HG02759 (cell line): Measurements from ENCODE around the gene KRTAP1-5.
"Not testable (repeated sequence)": the region's sequence is repeated elsewhere in the genome, so short reads cannot be mapped to it uniquely, and the experiment has no call there.

Experiments
- ATAC-seq: cut with Tn5 transposase; IDR thresholded peaks from one replicate; pipeline ENCODE4 v1.9.1; 2021; ENCODE audit warnings: mild to moderate bottlenecking, moderate library complexity; ENCODE audit not compliant: unreplicated experiment

Gene KRTAP1-5

GRCh38 chr17:41049110-41049509, 22.1 kb upstream of the KRTAP1-5 start:
- no peak for ATAC-seq

- no peak for ATAC-seq
Measured at GRCh38 chr17:41048441-41048840, 21.4 kb upstream of the KRTAP1-5 start.

GRCh38 chr17:41046735-41047465, 19.9 kb upstream of the KRTAP1-5 start, which contains the start of gene KRTAP2-1:
Gene KRTAP2-1, minus strand, starts transcription at chr17:41047316. Its CDS starts 49 bp downstream, at chr17:41047267.
- ATAC-seq, result not testable (repeated sequence)

- ATAC-seq, result no peak
Measured at GRCh38 chr17:41042953-41043352, 15.9 kb upstream of the KRTAP1-5 start.

DNA sequence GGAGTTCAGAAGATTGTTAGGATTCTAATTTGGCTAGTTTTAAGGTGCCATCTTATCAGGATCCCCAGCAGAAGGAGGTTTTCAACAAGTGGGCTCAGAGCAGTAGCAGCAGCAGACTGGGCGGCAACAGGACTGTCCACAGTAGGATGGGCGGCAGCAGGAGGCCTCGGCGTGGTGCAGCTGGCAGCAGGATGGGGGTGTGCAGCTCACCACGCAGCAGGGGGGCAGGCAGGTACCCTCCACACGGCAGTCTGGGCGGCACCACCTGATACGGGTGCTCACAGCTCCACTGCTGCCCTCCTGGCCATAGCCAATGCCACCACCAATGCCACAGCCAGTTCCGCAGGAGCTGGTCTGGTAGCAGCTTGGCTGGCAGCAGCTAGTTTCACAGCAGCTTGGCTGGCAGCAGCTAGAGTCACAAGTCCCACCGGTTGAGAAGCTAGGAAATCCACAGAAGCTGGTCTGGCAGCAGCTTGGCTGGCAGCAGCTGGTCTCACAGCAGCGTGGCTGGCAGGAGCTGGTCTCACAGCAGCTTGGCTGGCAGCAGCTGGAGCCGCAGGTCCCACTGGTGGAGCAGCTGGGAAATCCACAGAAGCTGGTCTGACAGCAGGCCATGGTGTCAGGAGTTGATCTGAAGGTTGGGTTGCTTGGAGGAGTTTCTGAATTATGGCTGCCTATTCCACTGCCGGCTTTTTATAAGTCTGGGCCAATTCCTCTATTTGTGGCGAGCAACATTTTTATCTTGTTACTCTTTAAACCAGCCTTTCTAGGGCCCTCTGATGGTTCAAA, 14.0 kb upstream of the KRTAP1-5 start, which contains the start of gene KRTAP1-1:
Gene KRTAP1-1 (minus strand): TSS at position 668 of the 789 bp plus-strand sequence. CDS start 53 bp downstream, at position 615.
- ATAC-seq, result not testable (repeated sequence)

DNA sequence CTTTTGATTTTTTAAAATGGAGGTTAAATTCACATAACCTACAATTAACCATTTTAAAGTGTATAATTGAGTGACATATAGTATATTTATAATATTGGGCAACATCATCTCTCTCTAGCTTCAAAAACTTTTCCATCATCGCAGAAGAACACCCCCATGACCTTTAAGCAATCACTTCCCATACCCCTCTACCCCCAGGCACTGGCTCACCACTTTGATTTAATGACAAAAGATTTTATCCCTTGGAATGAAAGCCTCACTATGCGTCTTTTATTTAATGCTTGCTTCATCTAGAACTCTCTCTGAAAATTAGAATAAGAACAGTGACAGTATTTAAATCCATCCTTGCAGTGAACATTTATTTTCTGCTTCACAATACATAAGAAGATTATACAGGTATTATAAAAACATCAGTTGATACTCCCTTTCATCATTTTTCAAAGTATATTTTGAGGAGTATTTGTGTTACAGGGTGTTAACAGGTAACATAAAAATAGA, 10.9 kb upstream of the KRTAP1-5 start:
- ATAC-seq, result no peak

DNA sequence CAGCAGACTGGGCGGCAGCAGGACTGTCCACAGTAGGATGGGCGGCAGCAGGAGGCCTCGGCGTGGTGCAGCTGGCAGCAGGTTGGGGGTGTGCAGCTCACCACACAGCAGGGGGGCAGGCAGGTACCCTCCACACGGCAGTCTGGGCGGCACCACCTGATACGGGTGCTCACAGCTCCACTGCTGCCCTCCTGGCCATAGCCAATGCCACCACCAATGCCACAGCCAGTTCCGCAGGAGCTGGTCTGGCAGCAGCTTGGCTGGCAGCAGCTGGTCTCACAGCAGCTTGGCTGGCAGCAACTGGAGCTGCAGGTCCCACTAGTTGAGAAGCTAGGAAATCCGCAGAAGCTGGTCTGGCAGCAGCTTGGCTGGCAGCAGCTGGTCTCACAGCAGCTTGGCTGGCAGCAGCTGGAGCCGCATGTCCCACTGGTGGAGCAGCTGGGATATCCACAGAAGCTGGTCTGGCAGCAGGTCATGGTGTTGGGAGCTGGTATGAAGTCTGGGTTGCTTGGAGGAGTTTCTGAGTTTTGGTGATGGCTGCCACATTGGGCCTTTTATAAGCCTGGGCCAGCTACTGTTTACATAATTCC, 7.4 kb upstream of the KRTAP1-5 start, which contains the start of gene KRTAP1-3:
Gene KRTAP1-3 (minus strand): TSS at position 529 of the 590 bp plus-strand sequence. CDS start 53 bp downstream, at position 476.
- not testable (repeated sequence) for ATAC-seq

GRCh38 chr17:41029633-41030245, 2.7 kb upstream of the KRTAP1-5 start, which contains the start of gene KRTAP1-4:
Gene KRTAP1-4, minus strand, starts transcription at chr17:41030195. Its CDS starts 117 bp downstream, at chr17:41030078.
- no peak for ATAC-seq

- ATAC-seq, result no peak
Measured at GRCh38 chr17:41024697-41025096, 2.3 kb downstream of the KRTAP1-5 start.

GRCh38 chr17:41020336-41020735, 6.7 kb downstream of the KRTAP1-5 start:
- ATAC-seq, result no peak

DNA sequence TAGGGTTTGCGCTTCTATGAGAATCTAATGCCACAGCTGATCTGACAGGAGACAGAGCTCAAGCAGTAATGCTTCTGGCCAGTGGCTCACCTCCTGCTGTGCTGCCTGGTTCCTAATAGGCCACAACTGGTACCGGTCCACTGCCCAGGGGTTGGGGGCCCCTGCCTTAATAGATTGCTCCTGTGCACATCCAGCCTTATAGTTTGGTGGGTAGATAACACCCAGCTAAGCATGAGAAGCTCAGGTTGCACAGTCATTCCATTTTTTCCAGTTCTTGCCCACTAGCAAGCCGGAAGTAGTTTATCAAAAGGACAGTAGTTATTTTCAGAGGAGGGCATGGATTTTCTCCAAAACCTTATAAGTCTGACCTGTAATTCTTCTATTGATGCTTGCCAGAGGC, 7.6 kb downstream of the KRTAP1-5 start:
- no peak for ATAC-seq

- no peak for ATAC-seq
Measured at GRCh38 chr17:41018541-41018940, 8.5 kb downstream of the KRTAP1-5 start.

DNA sequence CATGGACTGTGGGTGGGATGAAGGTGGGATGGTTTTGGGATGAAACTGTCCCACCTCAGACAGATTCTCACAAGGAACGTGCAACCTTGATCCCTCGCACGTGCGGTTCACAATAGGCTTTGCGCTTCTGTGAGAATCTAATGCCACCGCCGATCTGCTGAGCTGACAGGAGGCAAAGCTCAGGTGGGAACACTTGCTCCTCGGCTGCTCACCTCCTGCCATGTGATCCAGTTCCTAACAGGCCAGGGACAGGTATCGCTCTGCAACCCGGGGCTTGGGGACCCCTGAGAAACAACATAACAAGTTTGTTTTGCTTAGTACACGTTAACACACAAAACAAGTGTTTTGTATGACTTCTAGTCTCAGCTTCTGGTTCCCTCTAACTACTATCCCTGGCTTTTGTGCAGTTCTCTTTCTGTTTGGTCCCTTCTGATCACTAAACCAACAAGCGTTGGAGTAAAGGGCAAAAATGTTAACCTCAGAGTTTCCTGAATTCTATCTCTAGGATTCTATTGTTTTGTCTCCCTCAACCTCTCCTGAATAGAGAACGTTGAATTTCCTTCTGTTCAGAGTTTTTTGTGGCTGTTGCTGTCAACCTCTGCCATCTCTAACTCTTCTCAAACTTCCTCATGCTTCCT, 10.3 kb downstream of the KRTAP1-5 start:
- no peak for ATAC-seq

DNA sequence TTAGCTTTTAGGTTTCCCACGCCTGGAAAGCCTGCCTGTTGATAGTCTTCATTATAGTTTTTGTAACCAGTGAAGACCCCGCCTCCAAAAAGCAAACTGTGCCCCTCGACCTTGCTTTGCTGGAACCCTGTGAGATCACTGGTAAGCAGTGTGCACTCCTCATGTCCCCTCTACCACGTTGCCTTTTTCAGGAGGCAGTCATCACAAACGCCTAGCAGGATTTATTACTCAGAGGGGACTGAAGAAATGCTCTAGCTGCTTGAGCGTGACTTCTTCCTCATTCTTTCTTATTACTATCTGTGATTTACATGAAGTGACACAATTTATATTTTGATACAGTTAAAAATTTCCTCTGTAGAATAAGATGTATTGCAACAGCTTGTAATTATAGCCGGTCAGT, 11.6 kb downstream of the KRTAP1-5 start:
- ATAC-seq, result no peak

- no peak for ATAC-seq
Measured at GRCh38 chr17:41013606-41014005, 13.4 kb downstream of the KRTAP1-5 start.

GRCh38 chr17:41013181-41013580, 13.8 kb downstream of the KRTAP1-5 start:
- no peak for ATAC-seq

DNA sequence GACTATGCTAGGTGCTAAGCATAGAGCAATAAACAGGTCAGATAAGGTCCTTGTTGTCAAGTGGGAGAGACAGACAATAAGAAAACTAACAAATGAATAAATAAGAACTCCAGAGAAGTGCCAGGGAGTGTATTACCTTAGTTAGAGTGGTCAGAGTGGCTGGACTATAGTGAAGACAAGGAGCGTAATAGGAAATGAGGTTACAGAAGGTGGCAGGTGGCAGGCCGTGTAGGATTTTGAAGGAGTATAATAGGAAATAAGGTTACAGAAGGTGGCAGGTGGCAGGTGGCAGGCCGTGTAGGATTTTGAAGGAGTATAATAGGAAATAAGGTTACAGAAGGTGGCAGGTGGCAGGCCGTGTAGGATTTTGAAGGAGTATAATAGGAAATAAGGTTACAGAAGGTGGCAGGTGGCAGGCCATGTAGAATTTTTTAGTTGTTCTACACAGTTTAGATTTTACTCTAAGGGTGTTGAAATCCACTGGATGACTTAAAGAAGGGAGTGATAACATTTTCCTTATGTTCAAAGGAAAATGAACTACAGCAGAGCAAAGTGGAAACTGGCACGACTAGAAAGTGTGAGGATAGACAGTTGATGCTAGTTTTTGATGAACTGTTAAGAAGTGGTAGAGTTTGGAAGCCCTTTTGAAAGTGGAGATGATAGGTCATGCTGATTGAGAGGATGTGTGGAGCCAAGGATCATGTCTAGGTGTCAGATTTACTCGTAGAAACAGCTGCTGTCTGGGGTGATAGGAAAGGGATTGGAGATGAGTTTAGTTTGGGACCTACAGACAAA, 14.5 kb downstream of the KRTAP1-5 start:
- ATAC-seq, result no peak

GRCh38 chr17:41010441-41010840, 16.6 kb downstream of the KRTAP1-5 start:
- no peak for ATAC-seq

GRCh38 chr17:41009936-41010335, 17.1 kb downstream of the KRTAP1-5 start:
- no peak for ATAC-seq
